Activated naive CD8-positive, alpha-beta T cell treated with anti-CD3 and anti-CD28 coated beads, Interleukin-2, amount 10 ng/mL, durations not matched to agents 7 days and 5 days (primary cell): ENCODE measurements around the gene RNASE9. TPM values are rescaled to one million over a fixed set of nuclear protein-coding genes. Genes with fewer than 3 reads are reported as not detected.
"Not testable (repeated sequence)": the region's sequence is repeated elsewhere in the genome, so short reads cannot be mapped to it uniquely, and the experiment has no call there.

Source experiments
- ATAC-seq: fragments of 150-1000 bp; cut with Tn5 transposase; one replicate; pipeline ENCODE4 v1.10.0; 2021; ENCODE audit warnings: low read depth, moderate library complexity
- POLR2A ChIA-PET: fragments of 350-600 bp; sonication (Branson Sonifier 250); formaldehyde crosslinking; loops from one replicate; lab custom pipeline; 2021; ENCODE audit warnings: antibody characterized with exemption; lab: Charles Lee
- DNase-seq: peaks from one replicate; pipeline ENCODE4 v3.0.0; 2021
- H3K27ac Mint-ChIP-seq: one replicate; pipeline ENCODE4 v1.8.0; 2022; ENCODE audit warnings: mild to moderate bottlenecking, mixed read lengths
- H3K27me3 Mint-ChIP-seq: one replicate; pipeline ENCODE4 v1.8.0; 2022; ENCODE audit warnings: mild to moderate bottlenecking, moderate library complexity, mixed read lengths
- H3K36me3 Mint-ChIP-seq: one replicate; pipeline ENCODE4 v1.8.0; 2021; ENCODE audit warnings: mild to moderate bottlenecking, mixed read lengths
- H3K4me1 Mint-ChIP-seq: one replicate; pipeline ENCODE4 v1.8.0; 2021; ENCODE audit warnings: mixed read lengths
- H3K4me3 Mint-ChIP-seq: one replicate; pipeline ENCODE4 v1.8.0; 2022; ENCODE audit warnings: mild to moderate bottlenecking, moderate library complexity, mixed read lengths
- H3K9me3 Mint-ChIP-seq: one replicate; pipeline ENCODE4 v1.8.0; 2021; ENCODE audit warnings: mixed read lengths
- total RNA-seq, 2 experiments: library from RNA; stranded (reverse); gene quantifications; one replicate each; pipeline ENCODE4 v1.2.3, GENCODE V29; 2021

RNASE9 gene
- total RNA-seq, 2 experiments from 2014 or later = not detected

GRCh38 chr14:20592574-20592973, 31.7 kb upstream of the RNASE9 start:
- Mint-ChIP-seq H3K27me3 (peaks cover 17% of the 10 kb centered on the region), H3K27ac (no peak overlapping the region)

GRCh38 chr14:20591235-20591634, 30.4 kb upstream of the RNASE9 start, which contains the start of gene RNASE12:
Gene RNASE12 (minus strand): TSS chr14:20591376. CDS start chr14:20590723, 653 bp downstream.
- ATAC-seq = no peak
- Mint-ChIP-seq H3K27me3 (peaks cover 19% of the 10 kb centered on the region), H3K4me1 (peaks cover 1% of the 10 kb centered on the region), H3K27ac (no peak within 1 kb of the TSS), H3K9me3 (no peaks in the 10 kb centered on the region), H3K36me3 (no peaks in the 10 kb centered on the region), H3K4me3 (no peak within 1 kb of the TSS)
- POLR2A ChIA-PET = interaction anchor here (1.0 kb wide), 1 partner anchor 248 kb away, joined by 6 read pairs; the partner anchor contains the start of gene PARP2
- DNase-seq = no peak

More at GRCh38 chr14:20592574-20592973, 31.7 kb upstream of the RNASE9 start:
- DNase-seq (no peak), ATAC-seq (no peak)
- no peaks in the 10 kb centered on the region for H3K9me3 Mint-ChIP-seq
- no peak overlapping the region for H3K4me3 Mint-ChIP-seq
- no peaks in the 10 kb centered on the region for H3K36me3 Mint-ChIP-seq
- no peaks in the 10 kb centered on the region for H3K4me1 Mint-ChIP-seq
- POLR2A ChIA-PET = no interaction called here

GRCh38 chr14:20587489-20588154, 26.8 kb upstream of the RNASE9 start, which contains the start of gene RNASE11:
Gene RNASE11 (minus strand): TSS chr14:20588001.
- DNase-seq (no peak), ATAC-seq (no peak)
- Mint-ChIP-seq H3K27me3 (peaks cover 13% of the 10 kb centered on the region), H3K4me3 (no peak within 1 kb of the TSS), H3K4me1 (peaks cover 1% of the 10 kb centered on the region), H3K9me3 (peaks cover 3% of the 10 kb centered on the region), H3K36me3 (no peaks in the 10 kb centered on the region), H3K27ac (no peak within 1 kb of the TSS)
- POLR2A ChIA-PET = no interaction called here

- no peak overlapping the region for H3K4me3 Mint-ChIP-seq
- no peaks in the 10 kb centered on the region for H3K36me3 Mint-ChIP-seq
- DNase-seq (no peak), ATAC-seq (no peak)
- POLR2A ChIA-PET = no interaction called here
- H3K9me3 Mint-ChIP-seq = peaks cover 3% of the 10 kb centered on the region
- peaks cover 1% of the 10 kb centered on the region for H3K4me1 Mint-ChIP-seq
- no peak overlapping the region for H3K27ac Mint-ChIP-seq
- peaks cover 4% of the 10 kb centered on the region for H3K27me3 Mint-ChIP-seq
Measured at GRCh38 chr14:20583908-20584307, 23.1 kb upstream of the RNASE9 start.

GRCh38 chr14:20583142-20583541, 22.3 kb upstream of the RNASE9 start:
- Mint-ChIP-seq H3K4me3 (no peak overlapping the region), H3K27ac (no peak overlapping the region), H3K9me3 (peaks cover 3% of the 10 kb centered on the region), H3K27me3 (peaks cover 4% of the 10 kb centered on the region), H3K36me3 (no peaks in the 10 kb centered on the region), H3K4me1 (peaks cover 1% of the 10 kb centered on the region)
- POLR2A ChIA-PET = no interaction called here
- DNase-seq (no peak), ATAC-seq (no peak)

GRCh38 chr14:20580242-20580641, 19.4 kb upstream of the RNASE9 start:
- H3K4me3 Mint-ChIP-seq = no peak overlapping the region
- ATAC-seq (no peak), DNase-seq (no peak)
- H3K9me3 Mint-ChIP-seq = no peaks in the 10 kb centered on the region
- H3K4me1 Mint-ChIP-seq = no peaks in the 10 kb centered on the region
- H3K27ac Mint-ChIP-seq = no peak overlapping the region
- POLR2A ChIA-PET = no interaction called here
- no peaks in the 10 kb centered on the region for H3K36me3 Mint-ChIP-seq
- H3K27me3 Mint-ChIP-seq = no peaks in the 10 kb centered on the region

GRCh38 chr14:20578784-20579502, 18.1 kb upstream of the RNASE9 start:
- no peak for ATAC-seq
- no peaks in the 10 kb centered on the region for H3K9me3 Mint-ChIP-seq
- H3K36me3 Mint-ChIP-seq = no peaks in the 10 kb centered on the region
- peaks cover 4% of the 10 kb centered on the region for H3K27me3 Mint-ChIP-seq
- no peak for DNase-seq
- H3K4me1 Mint-ChIP-seq = no peaks in the 10 kb centered on the region
- no peak overlapping the region for H3K4me3 Mint-ChIP-seq
- H3K27ac Mint-ChIP-seq = no peak overlapping the region
- POLR2A ChIA-PET = no interaction called here

GRCh38 chr14:20578325-20578724, 17.5 kb upstream of the RNASE9 start:
- H3K9me3 Mint-ChIP-seq = no peaks in the 10 kb centered on the region
- peaks cover 4% of the 10 kb centered on the region for H3K27me3 Mint-ChIP-seq
- H3K4me1 Mint-ChIP-seq = no peaks in the 10 kb centered on the region
- POLR2A ChIA-PET = no interaction called here
- H3K27ac Mint-ChIP-seq = no peak overlapping the region
- no peak for ATAC-seq
- H3K4me3 Mint-ChIP-seq = no peak overlapping the region
- no peaks in the 10 kb centered on the region for H3K36me3 Mint-ChIP-seq
- no peak for DNase-seq

- H3K4me3 Mint-ChIP-seq, H3K36me3 Mint-ChIP-seq, H3K4me1 Mint-ChIP-seq, H3K27me3 Mint-ChIP-seq, H3K9me3 Mint-ChIP-seq, DNase-seq, ATAC-seq, POLR2A ChIA-PET, H3K27ac Mint-ChIP-seq: not testable (repeated sequence)
Measured at GRCh38 chr14:20572382-20572990, 11.6 kb upstream of the RNASE9 start.

- H3K9me3 Mint-ChIP-seq, H3K4me1 Mint-ChIP-seq, H3K4me3 Mint-ChIP-seq, H3K27ac Mint-ChIP-seq, POLR2A ChIA-PET, ATAC-seq, H3K27me3 Mint-ChIP-seq, DNase-seq, H3K36me3 Mint-ChIP-seq: not testable (repeated sequence)
Measured at GRCh38 chr14:20570720-20571119, 9.9 kb upstream of the RNASE9 start.

- H3K9me3 Mint-ChIP-seq = peaks cover 11% of the 10 kb centered on the region
- DNase-seq, POLR2A ChIA-PET, H3K4me1 Mint-ChIP-seq, H3K27me3 Mint-ChIP-seq, H3K27ac Mint-ChIP-seq, H3K4me3 Mint-ChIP-seq, ATAC-seq, H3K36me3 Mint-ChIP-seq: not testable (repeated sequence)
Measured at GRCh38 chr14:20569865-20570264, 9.0 kb upstream of the RNASE9 start.

- Mint-ChIP-seq H3K36me3 (peaks cover 5% of the 10 kb centered on the region), H3K4me3 (no peak overlapping the region), H3K4me1 (peaks cover 5% of the 10 kb centered on the region), H3K9me3 (peaks cover 12% of the 10 kb centered on the region), H3K27me3 (peaks cover 2% of the 10 kb centered on the region), H3K27ac (no peak overlapping the region)
- DNase-seq (no peak), ATAC-seq (no peak)
- POLR2A ChIA-PET = no interaction called here
Measured at GRCh38 chr14:20569066-20569465, 8.2 kb upstream of the RNASE9 start.

- H3K27ac Mint-ChIP-seq = no peak overlapping the region
- POLR2A ChIA-PET = no interaction called here
- H3K9me3 Mint-ChIP-seq = peaks cover 12% of the 10 kb centered on the region
- peaks cover 5% of the 10 kb centered on the region for H3K4me1 Mint-ChIP-seq
- H3K27me3 Mint-ChIP-seq = peaks cover 6% of the 10 kb centered on the region
- no peak overlapping the region for H3K4me3 Mint-ChIP-seq
- no peak for DNase-seq
- peaks cover 5% of the 10 kb centered on the region for H3K36me3 Mint-ChIP-seq
- no peak for ATAC-seq
Measured at GRCh38 chr14:20568393-20568792, 7.5 kb upstream of the RNASE9 start.
